ENCODE data around the gene HOXA11.

- no peak for TF ChIP-seq POLR2A (IDR thresholded peaks at IDR 0.05)
- TF ChIP-seq CTCF (IDR thresholded peaks at IDR 0.05), result no peak
These were observed 14.4 kb downstream of the HOXA11 start for GRCh38 chr7:27170426-27171324.
